GM13977 (cell line): Measurements from ENCODE around the gene SUSD3.

Source experiments
- DNase-seq: peaks from one replicate; pipeline ENCODE4 v3.0.0; 2012; ENCODE audit warnings: low spot score
- in situ Hi-C: fragments of 300-500 bp; cut with MboI; formaldehyde crosslinking; loops from one replicate; pipeline ENCODE4 v1.12.0; 2022; ENCODE audit warnings: low sequenced_read_pairs, low pct_unique_long_range_greater_than_20kb, mixed read lengths, inconsistent platforms; ENCODE audit not compliant: unreplicated experiment
- TF ChIP-seq, protein P1 (sequence below): IDR thresholded peaks from 2 replicates; pipeline ENCODE4 v1.5.1; 2012; ENCODE audit warnings: mild to moderate bottlenecking, control low read depth; ENCODE audit not compliant: insufficient read depth; ENCODE audit errors: extremely low read depth, missing control alignments

Gene SUSD3

GRCh38 chr9:93058355-93059010 is at the start of gene SUSD3:
Gene SUSD3, plus strand, starts transcription at chr9:93058701. Its CDS starts 42 bp downstream, at chr9:93058743.
- DNase-seq: peak; percentile 92
- in situ Hi-C loops: no loop called here
- TF ChIP-seq, protein P1, sequence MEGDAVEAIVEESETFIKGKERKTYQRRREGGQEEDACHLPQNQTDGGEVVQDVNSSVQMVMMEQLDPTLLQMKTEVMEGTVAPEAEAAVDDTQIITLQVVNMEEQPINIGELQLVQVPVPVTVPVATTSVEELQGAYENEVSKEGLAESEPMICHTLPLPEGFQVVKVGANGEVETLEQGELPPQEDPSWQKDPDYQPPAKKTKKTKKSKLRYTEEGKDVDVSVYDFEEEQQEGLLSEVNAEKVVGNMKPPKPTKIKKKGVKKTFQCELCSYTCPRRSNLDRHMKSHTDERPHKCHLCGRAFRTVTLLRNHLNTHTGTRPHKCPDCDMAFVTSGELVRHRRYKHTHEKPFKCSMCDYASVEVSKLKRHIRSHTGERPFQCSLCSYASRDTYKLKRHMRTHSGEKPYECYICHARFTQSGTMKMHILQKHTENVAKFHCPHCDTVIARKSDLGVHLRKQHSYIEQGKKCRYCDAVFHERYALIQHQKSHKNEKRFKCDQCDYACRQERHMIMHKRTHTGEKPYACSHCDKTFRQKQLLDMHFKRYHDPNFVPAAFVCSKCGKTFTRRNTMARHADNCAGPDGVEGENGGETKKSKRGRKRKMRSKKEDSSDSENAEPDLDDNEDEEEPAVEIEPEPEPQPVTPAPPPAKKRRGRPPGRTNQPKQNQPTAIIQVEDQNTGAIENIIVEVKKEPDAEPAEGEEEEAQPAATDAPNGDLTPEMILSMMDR: no peak

- TF ChIP-seq, protein P1: no peak
- DNase-seq: no peak
- in situ Hi-C loops: no loop called here
These were observed 49.0 kb upstream of the SUSD3 start for GRCh38 chr9:93009337-93010015.

DNA sequence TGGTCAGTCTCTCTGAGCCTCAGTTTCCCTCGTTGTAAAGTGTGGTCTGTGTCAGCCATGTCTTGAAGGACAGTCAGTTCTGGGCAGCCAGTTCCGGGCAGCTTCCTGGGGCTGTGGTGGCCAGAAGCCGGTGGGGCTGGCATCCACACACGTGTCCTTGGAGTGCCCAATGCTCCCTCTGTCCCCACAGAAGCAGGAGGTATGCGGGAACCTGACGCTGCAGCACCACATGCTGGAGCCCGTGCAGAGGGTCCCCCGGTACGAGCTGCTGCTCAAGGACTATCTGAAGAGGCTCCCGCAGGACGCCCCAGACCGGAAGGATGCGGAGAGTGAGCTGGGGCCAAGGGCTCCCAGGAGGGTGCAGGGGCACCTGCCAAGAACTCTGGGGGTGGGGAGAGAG is 48.4 kb upstream of the SUSD3 start:
- in situ Hi-C loops: no loop called here
- TF ChIP-seq, protein P1: no peak
- no peak for DNase-seq

- in situ Hi-C loops: no loop called here
- TF ChIP-seq, protein P1: no peak
- no peak for DNase-seq
These were observed 47.8 kb upstream of the SUSD3 start for GRCh38 chr9:93010704-93011103.

- no peak for DNase-seq
- in situ Hi-C loops: no loop called here
- TF ChIP-seq, protein P1: no peak
These were observed 47.4 kb upstream of the SUSD3 start for GRCh38 chr9:93011114-93011513.

DNA sequence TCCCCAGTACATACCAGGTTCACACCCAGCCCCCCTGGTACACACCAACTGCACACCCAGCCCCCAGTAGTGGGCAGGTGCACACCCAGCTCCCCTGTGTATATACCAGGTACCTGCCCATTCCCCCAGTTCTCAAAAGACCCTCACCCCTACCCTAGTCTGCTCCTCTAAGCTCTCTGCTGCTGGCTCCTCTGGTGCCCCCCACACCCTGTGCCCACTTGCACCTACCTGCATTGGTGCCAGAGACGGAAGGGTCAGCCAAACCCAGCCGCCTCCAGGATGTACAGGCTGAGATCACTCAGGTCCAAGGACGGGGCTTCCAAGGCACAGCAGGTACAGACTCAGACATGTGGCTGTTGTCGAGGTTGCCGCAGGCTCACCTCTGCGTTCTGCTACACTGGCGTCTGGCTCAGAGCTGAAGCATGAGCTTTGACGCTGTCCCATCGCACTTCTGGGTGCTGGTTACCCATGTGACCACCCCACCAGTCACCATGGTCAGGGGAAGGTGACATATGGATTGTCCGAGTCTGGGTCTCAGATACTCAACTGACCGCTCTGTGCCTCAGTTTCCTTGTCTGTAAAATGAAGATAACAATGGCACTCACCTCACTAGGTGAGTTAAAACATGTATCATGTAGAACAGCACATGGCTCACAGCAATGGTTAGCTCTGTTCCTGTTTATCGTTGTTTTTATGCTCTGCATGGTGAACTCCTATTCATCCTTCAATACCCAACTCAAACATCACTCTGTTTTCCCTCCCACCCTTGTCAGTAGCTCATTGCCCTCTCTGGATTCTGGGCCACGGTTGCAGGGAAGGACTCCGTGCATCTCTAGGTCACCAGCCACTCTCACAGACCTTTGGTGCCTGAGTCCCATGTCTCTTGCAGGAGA is 45.3 kb upstream of the SUSD3 start:
- no peak for DNase-seq
- TF ChIP-seq, protein P1: no peak
- in situ Hi-C loops: no loop called here
